HL-60/S4 treated with phorbol 12-myristate 13-acetate at 8.2 ng/mL for 4 days and 3 days (cell line): Measurements from ENCODE around the gene GPR55.
"Not testable (repeated sequence)": the region's sequence is repeated elsewhere in the genome, so short reads cannot be mapped to it uniquely, and the experiment has no call there.

Experiments used
- in situ Hi-C: fragments of 300-500 bp; cut with MboI; formaldehyde crosslinking; loops from 2 replicates; pipeline ENCODE4 v1.15.0; 2022; ENCODE audit warnings: low sequenced_read_pairs

GPR55 gene, protein sequence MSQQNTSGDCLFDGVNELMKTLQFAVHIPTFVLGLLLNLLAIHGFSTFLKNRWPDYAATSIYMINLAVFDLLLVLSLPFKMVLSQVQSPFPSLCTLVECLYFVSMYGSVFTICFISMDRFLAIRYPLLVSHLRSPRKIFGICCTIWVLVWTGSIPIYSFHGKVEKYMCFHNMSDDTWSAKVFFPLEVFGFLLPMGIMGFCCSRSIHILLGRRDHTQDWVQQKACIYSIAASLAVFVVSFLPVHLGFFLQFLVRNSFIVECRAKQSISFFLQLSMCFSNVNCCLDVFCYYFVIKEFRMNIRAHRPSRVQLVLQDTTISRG

DNA sequence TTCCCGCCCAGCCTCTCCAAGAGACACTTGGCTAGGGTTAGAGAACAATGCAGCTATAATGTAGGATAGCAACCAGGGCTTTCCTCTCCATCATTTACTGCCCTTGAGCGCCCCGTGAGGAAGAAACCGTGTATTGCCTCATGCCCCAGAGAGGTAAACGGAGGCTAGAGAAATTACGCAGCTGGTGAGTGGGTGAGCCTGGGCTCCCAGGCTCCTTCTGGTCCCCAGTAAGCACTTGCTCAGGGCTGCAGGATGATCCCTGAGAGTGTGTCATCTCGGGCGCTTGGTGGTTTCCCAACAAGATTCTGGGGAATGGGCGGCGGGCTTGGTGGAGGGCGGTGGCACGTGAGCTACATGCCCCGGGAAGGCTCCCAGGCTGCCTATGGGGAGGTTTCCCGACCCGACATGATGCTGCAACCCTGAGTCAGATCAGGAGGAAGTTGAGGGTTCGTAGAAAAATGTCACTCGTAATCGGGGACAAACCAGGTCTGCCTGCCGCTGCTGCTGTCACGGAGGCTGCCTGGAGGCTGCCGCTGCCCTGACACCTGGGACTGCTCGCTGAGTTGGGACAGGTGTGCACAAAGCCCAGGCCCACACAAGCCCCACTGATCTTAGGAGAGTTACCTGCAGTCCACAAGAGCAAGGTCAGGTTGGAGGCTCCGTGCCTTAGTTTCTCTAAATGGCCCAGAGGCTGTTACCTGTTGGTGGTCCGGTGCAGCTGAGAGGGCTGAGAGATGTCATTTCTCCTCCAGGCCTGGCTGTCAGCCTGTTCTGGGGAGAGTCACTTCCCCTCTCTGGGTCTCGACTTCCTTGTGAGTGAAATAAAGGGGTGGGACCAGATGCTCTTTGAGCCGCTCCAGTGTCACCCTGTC, at the start of gene GPR55:
Gene GPR55, minus strand, starts transcription at position 773 of the 872 bp plus-strand sequence. CDS start 14,280 bp downstream, outside the sequence.
- in situ Hi-C loops: no loop called here

DNA sequence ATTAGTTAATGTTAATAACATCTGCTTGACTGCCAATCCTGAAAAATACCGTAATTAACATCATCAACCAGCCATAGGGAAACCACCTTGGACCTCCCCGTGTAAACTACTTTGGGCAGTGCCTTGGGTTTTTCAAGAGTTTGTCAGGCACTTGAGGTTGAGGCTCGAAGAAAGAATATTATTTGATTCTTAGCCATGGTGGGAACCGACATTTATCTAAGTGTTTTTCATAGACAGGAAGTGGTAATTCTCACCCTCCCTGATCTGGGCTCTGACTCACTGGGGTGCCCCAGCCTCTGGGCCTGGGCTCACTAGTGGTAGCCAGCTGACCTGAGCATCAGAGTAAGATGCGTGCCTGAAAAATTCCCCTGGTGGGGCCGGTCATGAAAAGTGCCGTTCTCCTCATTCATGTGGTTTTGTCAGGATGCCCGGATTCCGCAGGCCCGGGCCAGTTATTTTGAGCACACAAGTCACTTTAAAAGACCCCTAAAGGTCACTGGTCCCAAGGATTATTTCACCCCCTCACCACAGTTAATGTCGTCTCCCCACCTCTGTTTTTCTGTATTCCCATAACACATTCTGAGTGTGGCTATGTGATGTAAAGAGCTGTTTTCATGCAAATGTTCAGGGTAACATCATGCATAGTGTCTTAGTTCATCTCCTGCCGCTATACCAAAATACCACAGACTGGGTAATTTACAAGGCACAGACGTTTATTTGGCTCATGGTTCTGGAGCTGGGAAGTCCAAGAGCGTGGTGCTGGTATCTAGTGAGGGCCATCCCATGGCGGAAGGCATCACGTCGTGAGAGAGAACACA, 49.3 kb upstream of the GPR55 start:
- in situ Hi-C loops: no loop called here

DNA sequence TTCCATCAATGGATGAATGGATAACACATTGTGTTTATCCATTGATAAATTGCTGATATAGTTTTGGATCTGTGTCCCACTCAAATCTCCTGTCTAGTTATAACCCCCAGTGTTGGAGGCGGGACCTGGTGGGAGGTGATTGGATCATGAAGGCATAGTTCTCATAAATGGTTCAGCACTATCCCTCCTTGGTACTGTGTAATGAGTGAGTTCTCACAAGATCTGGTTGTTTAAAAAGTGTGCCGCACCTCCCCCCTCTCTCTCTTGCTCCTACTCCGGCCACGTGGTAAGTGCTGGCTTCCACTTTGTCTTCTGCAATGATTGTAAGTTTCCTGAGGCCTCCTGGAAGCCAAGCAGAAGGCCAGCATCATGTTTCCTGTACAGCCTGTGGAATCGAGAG, 47.0 kb upstream of the GPR55 start:
- in situ Hi-C loops: no loop called here

DNA sequence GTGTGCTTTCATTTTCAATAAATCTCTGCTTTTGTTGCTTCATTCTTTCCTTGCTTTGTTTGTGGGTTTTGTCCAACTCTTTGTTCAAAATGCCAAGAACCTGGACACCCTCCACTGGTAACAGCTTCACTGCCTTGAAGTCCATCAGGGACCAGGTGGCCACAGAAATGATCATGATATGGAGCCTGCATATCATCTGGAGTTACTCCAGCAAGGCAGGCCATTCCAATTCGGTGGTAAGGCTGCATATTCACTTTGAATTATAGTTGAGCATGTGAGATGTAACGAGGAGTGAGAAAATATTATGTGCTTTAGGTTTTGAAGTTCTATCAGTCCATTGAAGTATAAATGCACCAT, 44.6 kb upstream of the GPR55 start:
- in situ Hi-C loops: no loop called here

DNA sequence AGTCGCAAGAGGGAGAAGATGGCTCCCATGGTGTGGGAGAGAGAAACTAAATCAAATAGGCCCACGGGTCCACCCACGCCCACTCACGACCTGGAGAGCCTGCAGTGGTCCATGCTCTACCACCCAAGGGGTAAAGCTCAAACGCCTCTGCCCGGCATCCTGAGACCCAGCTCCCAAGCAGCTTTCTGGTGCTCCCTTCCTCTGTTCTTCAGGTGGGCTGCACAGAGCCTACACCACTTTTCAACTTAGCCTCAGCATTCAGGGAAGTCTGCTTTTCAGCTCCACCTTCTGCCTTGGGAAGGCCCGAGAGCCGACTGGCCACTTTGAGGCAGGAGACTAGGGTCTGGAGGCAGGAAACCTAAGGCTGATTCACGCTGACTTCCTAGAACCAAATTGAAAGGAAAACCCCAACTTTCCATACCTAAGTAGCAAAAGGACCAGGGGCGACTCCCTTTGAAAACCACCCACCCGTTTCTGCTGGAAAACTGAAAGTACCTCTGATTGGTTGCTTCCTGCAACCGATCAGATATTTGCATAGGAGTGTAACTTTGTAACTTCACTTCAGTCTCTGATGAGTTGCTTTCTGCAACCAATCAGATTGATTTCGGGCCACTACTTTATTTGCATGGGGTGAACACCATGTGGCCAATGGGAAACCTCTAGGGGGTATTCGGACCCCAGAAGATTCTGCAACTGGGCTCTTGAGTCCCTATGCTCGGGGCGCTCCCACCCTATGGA, 44.0 kb upstream of the GPR55 start:
- in situ Hi-C loops: no loop called here

DNA sequence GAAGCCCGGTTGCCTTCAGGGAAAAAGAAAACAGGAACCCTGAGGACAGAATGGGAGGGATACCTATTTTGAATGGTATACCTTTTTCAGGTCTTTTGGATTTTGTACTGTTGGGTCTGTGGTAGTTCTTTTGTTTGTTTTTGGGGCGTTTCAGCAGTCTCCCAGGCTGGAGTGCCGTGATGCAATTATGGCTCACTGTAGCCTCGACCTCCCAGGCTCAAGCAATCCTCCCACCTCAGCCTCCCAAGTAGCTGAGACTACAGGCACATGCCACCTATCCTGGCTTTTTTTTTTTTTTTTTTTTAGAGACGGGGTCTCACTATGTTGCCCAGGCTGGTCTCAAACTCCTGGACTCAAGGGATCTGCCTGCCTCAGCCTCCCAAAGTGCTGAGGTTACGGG, 43.3 kb upstream of the GPR55 start:
- in situ Hi-C loops: not testable (repeated sequence)

DNA sequence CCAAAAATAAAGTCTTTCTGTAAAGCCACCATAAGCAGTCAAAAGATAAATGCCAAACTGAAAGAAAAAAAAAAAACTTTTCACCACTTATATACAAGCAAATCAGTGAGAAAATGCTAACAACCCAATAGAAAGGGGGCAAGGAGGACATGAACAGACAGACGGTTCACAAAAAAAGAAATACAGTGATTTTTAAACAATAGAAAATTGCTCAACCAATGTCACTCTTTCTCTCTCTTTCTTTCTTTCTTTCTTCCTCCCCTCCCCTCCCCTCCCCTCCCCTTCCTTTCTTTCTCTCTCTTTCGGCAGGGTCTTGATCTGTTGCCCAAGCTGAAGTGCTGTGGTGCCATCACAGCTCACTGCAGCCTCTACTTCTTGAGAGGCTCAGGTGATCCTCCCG, 42.1 kb upstream of the GPR55 start:
- in situ Hi-C loops: no loop called here

DNA sequence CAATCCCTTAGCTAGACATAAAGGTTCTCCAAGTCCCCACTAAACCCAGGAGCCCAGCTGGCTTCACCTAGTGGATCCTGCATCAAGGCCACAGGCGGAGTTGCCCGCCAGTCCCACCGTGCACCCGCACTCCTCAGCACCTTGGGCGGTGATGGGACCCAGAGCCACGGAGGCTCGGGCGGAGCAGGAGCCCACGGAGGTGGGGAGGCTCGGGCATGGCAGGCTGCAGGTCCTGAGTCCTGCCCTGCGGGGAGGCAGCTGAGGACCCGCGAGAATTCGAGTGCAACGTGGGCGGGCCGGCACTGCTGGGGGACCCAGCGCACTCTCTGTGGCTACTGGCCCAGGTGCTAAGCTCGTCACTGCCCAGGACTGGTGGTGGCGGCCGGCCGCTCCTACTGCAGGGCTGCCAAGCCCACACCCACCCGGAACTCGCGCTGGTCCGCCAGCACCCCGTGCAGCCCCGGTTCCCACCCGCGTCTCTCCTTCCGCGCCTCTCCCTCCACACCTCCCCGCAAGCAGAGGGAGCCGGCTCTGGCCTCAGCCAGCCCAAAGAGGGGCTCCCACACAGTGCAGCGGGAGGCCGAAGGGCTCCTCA, 39.2 kb upstream of the GPR55 start:
- in situ Hi-C loops: no loop called here

DNA sequence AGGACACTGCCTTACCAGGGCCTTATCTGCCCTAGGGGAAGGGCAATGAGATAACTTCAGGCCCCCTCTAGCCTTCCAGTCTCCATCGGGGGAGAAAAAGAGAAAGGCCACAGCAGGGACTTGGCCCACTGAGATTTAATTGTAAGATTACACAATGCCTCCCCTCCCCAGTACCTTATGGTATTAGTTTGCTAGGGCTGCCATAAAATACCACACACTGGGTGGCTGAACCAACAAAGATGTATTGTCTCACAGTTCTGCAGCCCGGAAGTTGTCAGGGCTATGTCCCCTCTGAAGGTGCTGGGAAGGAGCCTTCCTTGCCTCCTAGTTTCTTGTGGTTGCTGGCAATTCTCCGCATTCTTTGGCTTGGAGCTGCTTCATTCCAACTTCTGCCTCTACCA, 36.0 kb upstream of the GPR55 start:
- in situ Hi-C loops: no loop called here

DNA sequence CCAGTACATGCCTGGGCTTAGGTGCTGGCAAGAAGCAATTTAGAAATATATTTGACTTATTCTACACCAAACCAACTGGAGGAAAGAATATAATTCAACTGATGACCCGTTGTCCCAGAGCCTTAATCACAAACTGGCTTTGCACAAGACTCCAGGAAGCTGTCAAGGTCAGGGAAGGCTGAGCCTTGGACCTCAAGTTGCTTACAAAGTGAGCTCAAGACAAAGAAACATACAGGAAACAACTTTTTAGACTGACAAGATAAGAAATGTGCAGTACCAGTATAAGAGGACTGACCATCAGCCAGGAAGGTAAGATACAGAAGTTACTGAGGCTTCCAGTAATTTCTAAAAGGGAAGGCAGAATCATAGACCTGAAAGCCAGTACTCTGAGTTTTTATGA, 35.0 kb upstream of the GPR55 start:
- in situ Hi-C loops: no loop called here

DNA sequence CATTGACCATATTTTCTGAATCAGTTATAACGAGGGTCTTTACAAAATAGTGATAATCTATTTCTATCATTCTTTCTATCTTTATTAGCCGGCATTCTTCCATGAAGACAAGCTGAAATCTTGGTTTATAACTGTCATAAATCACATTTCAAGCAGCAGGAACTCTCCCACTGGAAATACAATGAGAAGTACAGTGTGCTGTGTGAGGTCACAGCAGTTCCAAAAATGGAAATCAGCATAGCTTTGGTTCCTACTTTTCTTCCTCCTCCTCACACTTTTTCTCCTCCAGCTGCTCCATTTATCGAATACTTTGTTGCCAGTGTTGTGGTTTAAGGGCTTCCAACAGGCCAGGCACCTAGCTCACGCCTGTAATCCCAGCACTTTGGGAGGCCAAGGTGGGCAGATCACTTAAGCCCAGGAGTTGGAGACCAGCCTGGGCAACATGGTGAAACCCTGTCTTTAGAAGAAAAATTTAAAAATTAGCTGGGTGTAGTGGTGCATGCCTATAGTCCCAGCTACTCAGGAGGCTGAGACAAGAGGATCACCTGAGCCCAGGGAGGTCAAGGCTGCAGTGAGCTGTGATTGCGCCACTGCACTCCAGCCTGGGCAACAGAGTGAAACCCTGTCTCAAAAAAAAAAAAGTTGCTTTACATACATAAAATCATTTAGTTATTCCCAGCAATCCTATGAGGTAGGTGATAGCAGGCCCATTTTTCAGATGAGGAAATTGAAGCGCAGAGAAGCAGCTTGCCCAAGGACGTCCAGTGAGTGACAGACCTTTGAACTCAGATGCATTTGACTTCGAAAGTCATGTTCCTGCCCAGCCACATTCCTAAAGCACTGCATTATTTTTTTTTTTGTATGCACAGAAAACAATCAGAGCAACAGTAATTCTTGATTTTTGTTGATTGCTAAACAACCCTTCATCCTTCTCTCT, 34.0 kb upstream of the GPR55 start:
- in situ Hi-C loops: no loop called here

DNA sequence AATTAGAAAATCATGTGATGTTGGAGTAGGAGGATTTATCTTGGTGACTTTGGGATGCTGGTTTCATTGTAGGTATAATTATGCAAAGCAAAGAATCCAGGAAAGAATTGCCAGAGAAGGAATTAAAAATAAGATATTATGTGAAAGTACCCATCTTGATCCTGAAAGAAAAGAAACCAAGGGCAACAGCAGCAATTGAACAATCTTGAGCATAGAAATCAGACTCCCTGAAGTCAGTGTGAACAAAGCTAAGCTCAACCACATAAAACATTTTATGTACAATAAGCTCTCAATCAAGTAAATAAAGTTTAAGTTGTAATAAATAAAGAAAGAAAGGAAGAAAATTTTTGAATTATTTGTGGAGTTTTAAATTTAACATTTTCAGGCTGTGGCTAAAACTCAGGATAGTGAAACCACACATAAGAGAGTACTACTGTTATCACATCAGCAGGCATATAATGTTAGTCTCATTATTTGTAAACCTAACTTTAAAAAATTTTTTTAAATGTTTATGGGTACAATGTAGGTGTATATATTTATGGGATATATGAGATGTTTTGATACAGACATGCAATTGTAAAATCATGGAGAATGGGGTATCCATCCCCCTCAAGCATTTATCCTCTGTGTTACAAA, 32.8 kb upstream of the GPR55 start:
- in situ Hi-C loops: no loop called here

DNA sequence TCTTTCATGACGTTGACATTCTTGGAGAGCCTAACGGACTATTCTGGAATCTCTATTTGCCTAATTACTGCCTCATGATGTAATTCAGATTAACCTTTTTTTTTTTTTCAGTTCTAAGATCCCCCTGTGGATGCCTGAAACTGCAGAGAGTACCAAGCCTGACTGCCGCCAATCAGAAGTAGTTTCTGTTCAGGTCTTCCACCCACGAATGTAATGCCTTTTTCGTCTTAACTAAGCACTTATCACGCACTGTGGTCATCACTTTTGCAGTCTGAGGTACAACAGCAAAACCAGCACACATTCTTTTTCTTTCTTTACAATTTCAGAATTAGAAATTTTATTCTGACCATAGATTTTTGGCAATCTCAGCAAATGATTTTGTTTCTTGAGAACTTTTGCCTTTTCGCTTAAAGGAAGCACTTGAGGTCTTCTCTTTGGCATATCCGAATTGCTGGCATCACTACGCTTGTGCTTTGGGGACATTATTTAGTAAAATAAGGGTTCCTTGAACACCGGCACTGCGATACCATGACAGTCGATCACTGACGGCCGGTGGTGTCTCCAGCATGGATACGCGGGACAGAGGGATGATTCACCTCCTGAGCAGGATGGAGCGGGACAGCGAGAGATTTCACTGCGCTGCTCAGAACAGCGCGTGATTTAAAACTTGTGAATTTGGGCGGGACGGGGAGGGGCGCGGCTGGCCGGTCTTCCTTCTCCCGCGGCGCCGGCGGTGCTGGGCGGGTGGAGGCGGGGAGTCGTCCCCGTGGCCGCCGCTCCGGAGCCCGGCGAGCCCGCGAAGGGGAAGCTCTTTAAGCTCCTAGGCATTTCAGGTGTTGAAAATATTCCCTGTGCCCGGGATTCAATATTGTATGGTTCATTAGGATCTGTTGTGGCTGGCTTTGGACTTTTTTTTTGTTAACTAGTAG, 32.0 kb upstream of the GPR55 start:
- in situ Hi-C loops: no loop called here

DNA sequence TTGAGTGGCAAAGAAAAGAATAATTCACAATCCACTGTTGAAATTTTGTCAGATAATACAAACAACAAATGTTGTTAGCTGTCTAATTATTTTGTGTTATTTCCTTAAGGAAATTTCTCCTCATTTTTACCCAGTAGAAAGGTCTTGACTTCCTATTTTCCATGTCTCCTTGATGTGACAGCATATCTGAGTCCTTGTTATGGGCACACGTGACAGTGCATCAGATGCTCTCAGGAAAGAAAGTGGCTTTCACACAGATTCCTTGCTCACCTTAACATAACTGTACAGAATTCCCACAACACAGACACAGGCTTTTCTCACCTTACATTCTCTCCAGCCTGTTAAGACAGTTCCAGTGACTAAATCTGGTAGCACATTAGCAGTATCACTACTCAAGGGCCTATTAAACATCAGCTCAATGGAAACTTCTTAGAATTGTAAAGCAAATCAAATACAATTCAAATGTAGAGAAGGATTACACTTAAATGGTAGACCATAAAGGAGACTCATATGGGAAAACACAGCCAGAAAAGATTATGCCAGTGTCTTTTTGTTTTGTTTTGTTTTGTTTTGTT, 30.2 kb upstream of the GPR55 start:
- in situ Hi-C loops: no loop called here

DNA sequence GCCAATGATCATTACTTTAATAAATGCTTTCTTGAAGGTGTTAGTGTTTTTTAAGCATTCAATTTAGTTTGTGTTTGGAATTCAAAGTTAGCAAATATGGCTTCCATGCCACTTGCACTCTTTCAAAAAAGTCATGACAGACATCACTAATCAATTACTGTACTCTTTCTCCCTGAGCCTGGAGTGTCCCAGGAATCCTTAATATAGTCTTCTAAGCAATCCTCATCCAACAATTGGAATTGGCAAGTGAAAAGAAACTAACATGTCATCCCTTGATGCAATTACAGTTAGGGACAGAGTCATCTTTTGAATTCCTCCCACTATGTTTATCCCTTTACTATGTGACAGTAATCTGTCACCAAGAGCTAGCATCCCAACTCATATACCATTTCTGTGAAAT, 29.7 kb upstream of the GPR55 start:
- in situ Hi-C loops: no loop called here

DNA sequence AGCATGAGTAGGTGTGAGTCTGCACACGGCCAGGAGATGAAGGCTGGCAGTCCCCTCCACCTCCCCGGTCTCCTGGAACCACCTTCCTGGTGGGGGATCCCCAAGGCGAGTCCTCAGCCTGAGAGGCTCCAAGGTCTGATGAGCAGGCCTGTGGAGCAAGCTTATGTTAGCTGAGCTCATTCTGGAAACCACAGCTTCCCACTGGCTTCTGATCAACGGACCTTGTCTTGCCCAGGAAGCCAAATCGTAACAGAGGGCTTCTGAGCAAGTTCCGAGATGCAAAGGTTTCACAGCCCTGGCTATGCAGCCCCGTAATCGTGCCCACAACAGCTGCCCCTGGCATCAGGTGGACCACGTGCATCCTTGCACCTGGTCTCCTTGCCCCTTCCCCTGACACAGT, 28.8 kb upstream of the GPR55 start:
- in situ Hi-C loops: no loop called here

DNA sequence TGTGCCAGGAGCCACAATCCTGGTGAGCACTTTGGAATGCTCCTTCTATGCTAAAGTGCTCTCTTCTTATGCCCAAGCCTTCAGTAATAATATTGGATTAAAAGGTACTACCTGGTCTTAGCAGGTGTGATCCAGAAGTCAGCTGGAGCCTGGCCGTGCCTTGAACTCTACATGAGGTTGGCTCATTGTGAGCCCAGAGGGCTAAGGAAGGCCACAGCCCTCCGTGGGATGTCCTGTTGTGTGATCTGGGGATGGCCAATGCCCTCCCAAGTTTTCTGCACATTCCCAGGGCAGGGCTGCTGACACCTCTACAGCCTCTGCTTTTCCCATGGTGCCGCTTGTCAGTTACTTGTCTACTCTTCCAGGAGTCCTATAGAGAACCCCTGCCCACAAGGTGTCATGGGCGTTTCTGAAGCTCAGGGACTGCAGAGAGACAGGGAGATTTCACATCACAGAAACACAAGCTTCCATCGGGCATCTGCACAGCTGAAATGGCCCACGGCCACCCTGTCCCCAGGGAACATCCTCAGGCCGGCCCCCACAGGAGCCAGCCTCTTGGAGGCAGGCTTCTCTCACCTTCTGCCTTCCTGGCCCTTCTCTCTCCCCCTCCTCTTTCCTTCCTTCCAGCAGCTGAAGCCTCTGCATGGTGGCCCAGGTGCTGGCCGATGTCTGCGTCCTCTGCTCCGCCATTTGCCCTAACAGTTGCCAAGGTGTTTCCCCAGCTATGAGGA, 27.3 kb upstream of the GPR55 start:
- in situ Hi-C loops: no loop called here
